ENCODE results near the gene BANF2.

- TF ChIP-seq CEBPB (IDR thresholded peaks at IDR 0.05; ENCODE audit: low read depth, low read length) (no peak), POLR2A (IDR thresholded peaks at IDR 0.05; ENCODE audit: low read depth, low read length) (no peak), CTCF (conservative IDR thresholded peaks at IDR 0.05; ENCODE audit: low read depth, low read length) (peak; percentile 76), ELK1 (IDR thresholded peaks at IDR 0.05; ENCODE audit: borderline replicate concordance, low read depth, low read length) (no peak), USF2 (IDR thresholded peaks at IDR 0.05; ENCODE audit: low read depth, low read length) (no peak), RFX5 (IDR thresholded peaks at IDR 0.05; ENCODE audit: low read depth, low read length) (no peak), FOS (IDR thresholded peaks at IDR 0.05; ENCODE audit: low read depth, low read length) (no peak), MAZ (IDR thresholded peaks at IDR 0.05; ENCODE audit: borderline replicate concordance, low read depth, low read length) (no peak), SMC3 (IDR thresholded peaks at IDR 0.05; ENCODE audit: low read depth, low read length) (peak; percentile 78), RAD21 (IDR thresholded peaks at IDR 0.05; ENCODE audit: low read length) (peak; percentile 65), MAFK (IDR thresholded peaks at IDR 0.05; ENCODE audit: low read depth, low read length) (no peak)
Observed at GRCh38 chr20:17654649-17655285, 45.0 kb upstream of the BANF2 start.

Measured in IMR-90 (cell line).